NK-92 (cell line): ENCODE data around the gene IQCM.

Experiments
- DNase-seq: peaks from one replicate; lab custom pipeline; 2025; ENCODE audit not compliant: unreplicated experiment; lab: John Stamatoyannopoulos, UW

Gene IQCM

GRCh38 chr4:149322203-149322602, 493.4 kb downstream of the IQCM start:
- no peak for DNase-seq

- DNase-seq: no peak
Measured at GRCh38 chr4:149321438-149321837, 494.2 kb downstream of the IQCM start.

- no peak for DNase-seq
Measured at GRCh38 chr4:149311076-149311475, 504.6 kb downstream of the IQCM start.

DNA sequence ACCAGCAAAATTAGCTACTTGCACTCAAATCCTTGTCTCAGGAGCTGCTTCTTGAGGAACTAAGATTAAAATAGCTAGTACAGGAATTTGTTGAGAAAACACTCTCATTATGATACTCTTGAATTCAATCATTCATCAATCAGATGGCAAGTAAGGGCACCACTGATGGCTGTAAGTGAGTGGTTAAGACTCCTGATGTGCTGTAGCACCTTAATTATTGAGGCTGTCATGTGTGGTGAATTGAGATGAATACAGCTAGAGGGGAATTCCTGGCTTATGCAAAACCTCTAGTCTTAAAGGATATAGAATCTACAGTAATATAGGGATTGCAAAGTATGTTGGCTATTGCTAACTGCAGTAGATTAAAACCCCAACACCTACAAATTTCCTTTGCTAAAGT, 509.1 kb downstream of the IQCM start:
- DNase-seq: no peak
